GM12878 (cell line): ENCODE measurements around the gene CLNS1A.

Source experiments
- EZH2 ChIP-seq: IDR thresholded peaks from 2 replicates; pipeline ENCODE4 v1.6.1; 2012; ENCODE audit warnings: low read depth, mild to moderate bottlenecking, control low read depth, inconsistent platforms, low read length, borderline replicate concordance; ENCODE audit not compliant: control insufficient read depth
- POLR2A ChIP-seq: IDR thresholded peaks from 2 replicates; pipeline ENCODE4 v1.6.1; 2011; ENCODE audit warnings: low read depth, mild to moderate bottlenecking, low read length
- TF ChIP-seq, protein P1 (sequence below): IDR thresholded peaks from 2 replicates; pipeline ENCODE4 v1.6.1; 2012; ENCODE audit warnings: low read depth, low read length, improper control_type of control experiment

- no peak for TF ChIP-seq POLR2A
- TF ChIP-seq EZH2: no peak
- TF ChIP-seq, protein P1, sequence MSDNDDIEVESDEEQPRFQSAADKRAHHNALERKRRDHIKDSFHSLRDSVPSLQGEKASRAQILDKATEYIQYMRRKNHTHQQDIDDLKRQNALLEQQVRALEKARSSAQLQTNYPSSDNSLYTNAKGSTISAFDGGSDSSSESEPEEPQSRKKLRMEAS: no peak
These were observed 756 bp downstream of the CLNS1A start for GRCh38 chr11:77636731-77637344.
